AG08395 (cell line): ENCODE results near the gene ADAMTSL1.

ENCODE experiments used
- DNase-seq: peaks from one replicate; pipeline ENCODE4 v3.0.0; 2012; ENCODE audit warnings: mixed read lengths, low spot score

ADAMTSL1 gene, protein sequence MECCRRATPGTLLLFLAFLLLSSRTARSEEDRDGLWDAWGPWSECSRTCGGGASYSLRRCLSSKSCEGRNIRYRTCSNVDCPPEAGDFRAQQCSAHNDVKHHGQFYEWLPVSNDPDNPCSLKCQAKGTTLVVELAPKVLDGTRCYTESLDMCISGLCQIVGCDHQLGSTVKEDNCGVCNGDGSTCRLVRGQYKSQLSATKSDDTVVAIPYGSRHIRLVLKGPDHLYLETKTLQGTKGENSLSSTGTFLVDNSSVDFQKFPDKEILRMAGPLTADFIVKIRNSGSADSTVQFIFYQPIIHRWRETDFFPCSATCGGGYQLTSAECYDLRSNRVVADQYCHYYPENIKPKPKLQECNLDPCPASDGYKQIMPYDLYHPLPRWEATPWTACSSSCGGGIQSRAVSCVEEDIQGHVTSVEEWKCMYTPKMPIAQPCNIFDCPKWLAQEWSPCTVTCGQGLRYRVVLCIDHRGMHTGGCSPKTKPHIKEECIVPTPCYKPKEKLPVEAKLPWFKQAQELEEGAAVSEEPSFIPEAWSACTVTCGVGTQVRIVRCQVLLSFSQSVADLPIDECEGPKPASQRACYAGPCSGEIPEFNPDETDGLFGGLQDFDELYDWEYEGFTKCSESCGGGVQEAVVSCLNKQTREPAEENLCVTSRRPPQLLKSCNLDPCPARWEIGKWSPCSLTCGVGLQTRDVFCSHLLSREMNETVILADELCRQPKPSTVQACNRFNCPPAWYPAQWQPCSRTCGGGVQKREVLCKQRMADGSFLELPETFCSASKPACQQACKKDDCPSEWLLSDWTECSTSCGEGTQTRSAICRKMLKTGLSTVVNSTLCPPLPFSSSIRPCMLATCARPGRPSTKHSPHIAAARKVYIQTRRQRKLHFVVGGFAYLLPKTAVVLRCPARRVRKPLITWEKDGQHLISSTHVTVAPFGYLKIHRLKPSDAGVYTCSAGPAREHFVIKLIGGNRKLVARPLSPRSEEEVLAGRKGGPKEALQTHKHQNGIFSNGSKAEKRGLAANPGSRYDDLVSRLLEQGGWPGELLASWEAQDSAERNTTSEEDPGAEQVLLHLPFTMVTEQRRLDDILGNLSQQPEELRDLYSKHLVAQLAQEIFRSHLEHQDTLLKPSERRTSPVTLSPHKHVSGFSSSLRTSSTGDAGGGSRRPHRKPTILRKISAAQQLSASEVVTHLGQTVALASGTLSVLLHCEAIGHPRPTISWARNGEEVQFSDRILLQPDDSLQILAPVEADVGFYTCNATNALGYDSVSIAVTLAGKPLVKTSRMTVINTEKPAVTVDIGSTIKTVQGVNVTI (N-terminal part only)

DNA sequence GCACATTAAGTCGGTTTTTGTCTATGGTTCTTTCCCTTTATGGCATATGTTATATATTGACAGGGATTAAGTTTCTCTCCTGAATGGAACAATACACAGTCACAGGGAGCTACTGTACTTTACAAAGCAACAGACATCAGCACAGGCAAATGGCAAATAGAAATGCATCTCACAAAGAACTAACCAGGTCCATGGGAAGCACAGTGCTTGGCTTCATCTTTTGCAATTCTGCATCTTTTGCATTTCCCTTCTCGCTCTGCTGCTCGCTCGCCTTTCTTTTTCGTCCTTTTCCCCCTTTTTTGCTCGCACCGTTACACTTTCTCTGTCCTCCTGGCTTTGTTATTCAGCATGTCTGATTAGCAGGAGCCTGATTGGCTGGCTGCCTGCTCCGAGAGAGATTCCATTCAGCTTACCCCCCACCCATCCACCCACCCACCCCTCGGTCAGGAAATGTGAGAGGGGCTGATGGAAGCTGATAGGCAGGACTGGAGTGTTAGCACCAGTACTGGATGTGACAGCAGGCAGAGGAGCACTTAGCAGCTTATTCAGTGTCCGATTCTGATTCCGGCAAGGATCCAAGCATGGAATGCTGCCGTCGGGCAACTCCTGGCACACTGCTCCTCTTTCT, at the start of gene ADAMTSL1:
Gene ADAMTSL1, plus strand, starts transcription at position 502 of the 628 bp plus-strand sequence. Its CDS starts 80 bp downstream, at position 582.
- DNase-seq = peak; percentile 64

DNA sequence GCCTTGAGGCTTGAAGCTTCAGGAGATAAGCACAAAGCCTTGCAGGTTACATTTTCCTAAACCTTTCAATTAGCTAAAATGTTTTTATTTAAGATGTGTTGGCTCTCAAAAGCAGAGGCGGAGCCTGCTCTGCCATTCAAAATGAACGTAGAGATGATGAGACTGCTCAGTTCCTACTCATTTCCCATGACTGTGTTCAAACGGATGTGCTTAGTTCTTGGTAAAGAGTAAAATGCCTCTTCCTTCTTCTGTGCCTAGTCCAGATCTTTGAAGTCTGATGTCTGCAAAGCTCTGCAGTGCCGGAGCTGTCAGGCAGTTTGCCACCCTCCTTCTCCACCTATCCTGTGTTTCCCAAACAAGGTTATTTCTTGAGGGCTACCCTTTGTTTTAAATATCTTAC, 46.3 kb upstream of the ADAMTSL1 start:
- DNase-seq = no peak

DNA sequence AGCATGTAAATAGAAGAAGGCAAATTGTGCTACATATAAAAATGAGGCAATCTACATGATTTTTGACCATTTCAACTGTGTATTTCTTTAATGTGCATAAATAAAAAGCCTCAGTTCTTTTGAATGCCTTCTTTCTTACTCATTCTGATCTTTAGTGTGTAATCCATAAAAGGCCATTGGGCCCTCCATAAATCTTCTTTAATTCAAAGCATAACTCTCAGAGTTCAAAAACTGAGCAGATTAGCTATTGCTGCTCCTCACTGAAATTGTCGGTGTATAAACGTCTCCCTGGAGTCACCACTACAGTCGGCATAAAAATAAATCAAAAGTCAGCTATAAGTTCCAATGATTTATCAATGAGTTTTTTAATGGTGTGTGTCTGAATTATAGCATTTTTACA, 45.3 kb upstream of the ADAMTSL1 start:
- DNase-seq = no peak

DNA sequence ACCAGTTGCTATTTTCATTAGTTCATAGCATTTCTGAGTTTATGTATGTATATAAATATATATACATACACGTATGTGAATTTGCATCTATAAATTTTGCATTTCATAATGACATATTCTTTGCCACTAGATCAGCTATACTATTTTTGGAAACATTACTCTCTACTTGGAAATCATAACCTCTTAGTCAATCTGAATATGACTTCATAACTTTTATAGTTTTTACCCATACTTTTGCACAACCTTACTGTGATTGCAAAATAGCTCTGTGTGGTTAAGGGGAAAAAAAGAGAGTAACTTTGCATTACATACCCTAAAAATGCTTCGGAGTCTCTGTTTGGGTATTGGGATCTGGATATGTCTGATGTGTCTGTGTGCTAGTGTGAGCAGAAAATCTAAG, 44.9 kb upstream of the ADAMTSL1 start:
- no peak for DNase-seq

DNA sequence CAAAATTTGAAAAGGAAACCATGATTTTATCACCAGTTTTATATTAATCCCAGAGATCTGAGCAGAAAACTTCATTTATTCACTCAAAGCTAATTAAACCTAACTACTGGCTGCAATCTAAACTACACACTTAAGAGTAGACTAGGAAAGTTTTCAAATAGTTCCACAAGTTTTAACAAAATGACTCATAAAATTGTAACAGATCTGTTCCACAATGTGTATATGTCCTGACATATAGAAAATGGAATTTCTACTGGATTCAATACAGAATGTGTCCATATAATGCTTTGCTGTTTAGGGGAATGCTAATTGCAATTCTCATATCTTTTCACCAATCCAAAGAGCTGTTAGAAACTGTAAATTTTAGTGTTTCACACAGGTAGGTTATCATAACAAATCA, 40.3 kb upstream of the ADAMTSL1 start:
- no peak for DNase-seq

DNA sequence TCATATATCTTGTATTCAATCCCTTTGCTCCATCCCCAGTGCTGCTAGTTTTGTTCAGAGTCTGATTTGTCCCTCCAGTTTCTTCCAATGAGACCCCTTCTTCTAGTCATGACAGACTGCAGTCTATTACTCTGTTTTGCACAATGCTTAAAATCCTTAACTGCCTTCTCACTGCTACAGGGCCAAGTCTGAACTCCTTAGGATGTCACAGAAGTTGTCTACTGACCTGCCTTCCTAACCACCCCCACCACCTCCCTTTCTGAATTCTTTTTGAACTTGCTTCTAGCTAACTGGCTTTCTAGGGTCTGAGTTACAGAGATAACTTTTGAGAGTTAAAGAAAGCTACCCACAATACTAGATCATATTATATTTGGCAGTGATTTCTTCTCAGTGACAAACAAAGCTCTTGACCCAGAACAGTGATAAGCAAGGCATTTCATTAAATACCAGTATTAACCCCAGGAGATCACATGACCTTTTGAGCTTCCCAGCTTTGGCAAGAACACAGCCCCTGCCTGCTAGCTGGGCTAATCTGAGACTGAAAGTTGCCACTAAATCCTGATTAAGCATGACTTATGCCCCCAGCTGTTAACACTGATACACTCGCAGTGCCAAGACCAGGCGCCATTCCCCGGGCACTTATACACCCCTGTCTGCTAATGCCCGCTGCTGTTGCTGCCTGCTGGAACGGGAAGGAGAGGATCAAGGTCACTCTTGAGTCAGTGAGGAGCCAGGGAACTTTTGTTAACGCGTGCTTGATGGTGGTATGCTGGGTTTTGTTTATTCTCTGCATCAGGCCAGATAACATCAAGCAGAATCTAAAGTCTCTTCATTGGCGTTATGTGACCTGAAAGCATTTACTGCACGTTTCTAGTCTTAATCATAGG, 36.4 kb upstream of the ADAMTSL1 start:
- peak; percentile 5 for DNase-seq

DNA sequence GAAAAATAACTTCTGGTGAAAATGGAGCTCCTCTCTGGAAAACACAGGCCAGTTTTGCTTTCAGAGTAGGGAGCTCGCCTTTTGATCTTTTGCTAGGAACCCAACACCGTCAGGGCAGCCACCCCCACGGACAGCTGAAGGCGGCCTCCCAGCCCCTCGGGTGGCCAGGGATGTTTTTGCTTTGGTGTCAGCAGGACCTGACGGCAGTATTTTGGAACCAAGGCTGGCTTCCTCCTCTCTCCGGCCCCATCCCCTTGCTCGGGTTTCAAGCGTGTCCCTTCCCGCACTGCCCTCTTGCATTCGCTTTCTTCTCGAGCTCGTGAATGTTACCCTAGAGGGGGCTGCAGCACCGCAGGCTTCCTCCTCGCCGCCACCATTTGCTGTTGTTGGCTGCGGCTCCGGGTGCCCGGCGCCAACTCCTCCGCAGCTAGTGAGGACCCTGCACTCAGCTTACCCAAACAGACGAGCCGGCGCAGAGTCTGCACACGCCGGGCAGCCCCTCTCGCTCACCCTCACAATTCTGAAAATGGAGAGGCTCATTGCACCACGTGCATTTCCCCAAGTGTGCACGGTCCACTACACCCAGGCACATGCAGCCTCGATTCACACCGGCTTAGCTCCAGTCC, 35.5 kb upstream of the ADAMTSL1 start:
- peak; percentile 28 for DNase-seq

DNA sequence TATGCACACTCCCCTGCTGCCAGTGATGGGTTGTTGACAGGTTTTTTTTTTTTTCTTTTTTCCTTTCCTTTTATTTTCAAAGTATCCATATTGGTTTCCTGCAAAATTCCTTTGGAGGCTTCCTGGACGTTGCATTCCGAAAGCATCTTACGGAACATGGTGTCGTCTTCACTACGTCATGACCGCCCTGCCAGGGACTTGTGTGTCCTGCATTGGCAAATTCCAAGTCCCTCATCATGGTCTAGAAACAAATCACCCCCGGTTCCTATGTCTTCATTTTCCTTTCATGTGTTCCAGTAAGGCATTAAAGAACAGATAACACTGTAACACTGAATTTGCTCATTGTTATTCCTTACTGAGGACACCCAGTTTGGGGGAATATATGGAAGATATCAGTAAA, 35.0 kb upstream of the ADAMTSL1 start:
- no peak for DNase-seq

DNA sequence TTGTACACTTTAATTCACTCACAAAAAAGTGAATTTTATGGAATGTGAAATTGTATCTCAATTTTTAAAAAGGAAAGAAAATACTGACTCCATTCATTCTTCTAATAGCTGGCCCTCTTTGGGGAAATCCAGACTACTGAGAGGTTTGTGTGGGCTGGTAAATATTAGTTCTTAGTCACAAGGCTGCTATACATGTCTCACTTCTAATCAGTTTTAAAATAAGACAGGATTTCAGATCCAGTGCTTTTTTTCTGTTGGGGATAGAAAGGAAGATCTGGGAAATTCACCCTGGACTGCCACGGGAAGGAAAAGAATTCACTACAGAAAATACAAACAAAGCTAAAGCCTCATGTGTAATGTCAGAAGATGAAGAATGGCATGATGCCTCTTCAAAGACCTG, 32.7 kb upstream of the ADAMTSL1 start:
- DNase-seq = no peak

DNA sequence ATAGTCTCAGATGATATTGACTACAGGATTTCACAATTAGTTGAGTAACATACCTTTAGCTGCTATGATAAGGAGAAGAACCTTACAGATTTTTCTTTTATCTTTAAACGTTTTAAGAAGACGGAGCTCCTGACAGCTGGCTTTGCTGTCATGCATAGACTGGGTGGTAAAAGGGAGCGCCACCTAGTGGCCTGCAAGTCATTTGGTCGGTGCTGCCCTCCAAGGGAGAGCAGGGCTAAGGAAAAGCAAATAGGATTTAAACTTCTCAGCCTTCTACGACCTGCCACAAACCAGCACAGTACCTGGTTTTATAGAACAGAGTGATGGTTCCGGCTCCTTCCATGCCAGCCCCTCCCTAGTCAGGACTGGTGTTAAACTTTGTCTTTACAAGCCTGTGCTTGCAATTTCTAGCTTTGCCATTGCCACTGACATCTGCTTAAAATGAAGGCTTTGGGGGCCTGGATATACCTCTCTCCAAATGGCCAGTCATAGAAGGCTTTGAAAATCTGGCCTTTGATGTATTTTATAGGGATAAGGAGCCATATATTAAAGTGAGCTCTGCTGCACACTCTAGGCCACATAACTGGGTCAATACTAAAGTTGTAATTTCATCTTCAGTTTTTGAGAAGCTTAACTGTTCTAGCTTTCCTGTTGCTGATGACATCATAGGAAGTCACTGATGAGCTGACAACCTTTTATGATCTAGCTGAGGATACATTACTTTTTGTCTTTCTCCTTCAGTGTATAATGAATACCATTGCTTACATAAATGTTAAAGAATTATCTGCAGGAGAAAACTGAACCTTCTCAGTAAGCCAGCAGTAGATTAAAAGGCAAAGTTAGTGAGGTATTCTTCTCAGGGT, 31.1 kb upstream of the ADAMTSL1 start:
- DNase-seq = peak; percentile 80

DNA sequence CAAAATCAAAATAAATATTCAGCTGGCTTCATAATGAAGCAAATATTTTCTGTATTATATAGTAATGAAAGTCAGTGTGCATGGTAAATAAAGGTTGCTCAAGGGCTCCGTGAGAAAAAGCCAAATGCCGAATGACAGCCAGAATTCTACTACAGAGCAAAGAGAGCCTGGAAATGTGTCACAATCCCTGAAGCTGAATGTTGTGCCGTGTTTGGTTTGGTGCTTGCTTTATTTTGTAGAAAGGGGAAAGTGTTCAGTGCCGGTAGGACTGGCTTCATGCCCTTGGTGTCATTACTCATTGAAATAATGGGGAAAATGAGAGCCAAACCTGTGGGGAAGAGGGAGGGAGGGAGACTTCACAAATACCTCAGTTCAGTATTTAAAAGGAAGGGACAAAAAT, 26.8 kb upstream of the ADAMTSL1 start:
- peak; percentile 45 for DNase-seq

DNA sequence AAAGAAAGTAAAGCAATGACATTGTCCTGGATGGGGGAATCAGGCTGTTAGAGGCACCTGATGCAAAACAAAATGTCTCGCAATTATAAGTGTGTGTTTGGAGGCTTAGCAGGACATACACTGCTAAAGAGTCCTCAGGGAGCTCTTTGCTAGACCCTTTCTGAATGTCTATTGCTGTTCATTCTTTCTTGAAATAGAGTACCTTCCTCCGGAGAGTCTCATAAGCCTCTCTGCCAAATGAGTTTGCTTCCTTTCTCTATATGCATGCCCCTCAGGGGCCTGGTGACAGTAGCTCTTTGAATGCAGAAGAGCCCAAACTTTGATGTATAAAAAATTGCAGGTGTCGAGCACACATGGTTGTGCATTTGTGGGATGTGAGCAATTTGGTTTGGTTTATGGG, 26.4 kb upstream of the ADAMTSL1 start:
- DNase-seq = no peak

DNA sequence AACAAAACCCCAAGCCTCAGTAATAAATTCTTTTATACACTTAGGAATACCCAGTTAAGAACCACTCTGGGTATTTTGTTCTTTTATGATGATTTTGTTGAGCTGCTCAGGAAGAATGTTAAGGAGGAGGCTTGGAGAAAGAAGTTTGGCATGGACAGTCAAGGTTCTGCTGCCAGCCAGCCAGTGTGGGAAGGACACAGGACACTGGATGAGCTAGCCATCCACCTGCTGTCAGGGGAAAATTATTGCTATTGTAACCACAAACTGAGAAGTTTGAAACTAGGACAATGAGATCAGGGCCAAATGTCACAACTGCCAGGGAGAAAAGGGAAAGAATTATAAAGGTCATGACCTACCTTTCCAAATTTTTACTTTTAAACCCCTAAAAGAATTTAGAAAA, 25.9 kb upstream of the ADAMTSL1 start:
- no peak for DNase-seq

DNA sequence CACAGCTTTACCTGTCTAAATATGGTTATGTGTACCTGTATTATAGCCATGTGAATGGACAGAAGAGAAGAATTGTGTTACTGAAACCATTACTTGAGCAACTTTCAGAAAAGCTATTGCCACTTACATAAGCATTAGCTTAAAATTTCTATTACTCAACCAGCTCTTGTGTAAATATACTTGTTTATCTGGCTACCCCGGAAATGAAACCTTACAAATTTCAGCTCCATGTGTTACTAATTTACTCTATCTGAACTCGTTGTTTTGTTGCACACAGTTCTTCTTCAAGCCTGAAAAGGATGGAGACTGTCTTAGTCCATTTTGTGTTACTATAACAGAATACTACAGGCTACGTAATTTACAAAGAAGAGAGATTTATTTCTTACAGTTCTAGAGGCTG, 22.5 kb upstream of the ADAMTSL1 start:
- peak; percentile 35 for DNase-seq

DNA sequence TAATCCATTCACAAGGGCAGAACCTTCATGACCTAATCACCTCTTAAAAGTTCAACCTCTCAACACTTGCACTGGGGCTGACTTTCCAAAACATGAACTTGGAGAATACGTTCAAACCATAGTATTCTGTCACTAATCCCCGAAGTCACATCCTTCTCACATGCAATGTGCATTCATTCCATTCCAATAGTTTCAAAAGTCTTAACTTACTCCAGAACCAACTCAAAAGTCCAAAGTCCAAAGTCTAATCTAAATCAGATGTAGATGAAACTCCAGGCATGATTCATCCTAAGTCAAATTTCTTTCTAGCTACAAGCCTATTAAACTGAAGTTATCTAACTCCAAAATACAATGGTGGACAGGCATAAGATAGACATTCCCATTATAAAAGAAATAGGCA, 21.7 kb upstream of the ADAMTSL1 start:
- DNase-seq = peak; percentile 31

DNA sequence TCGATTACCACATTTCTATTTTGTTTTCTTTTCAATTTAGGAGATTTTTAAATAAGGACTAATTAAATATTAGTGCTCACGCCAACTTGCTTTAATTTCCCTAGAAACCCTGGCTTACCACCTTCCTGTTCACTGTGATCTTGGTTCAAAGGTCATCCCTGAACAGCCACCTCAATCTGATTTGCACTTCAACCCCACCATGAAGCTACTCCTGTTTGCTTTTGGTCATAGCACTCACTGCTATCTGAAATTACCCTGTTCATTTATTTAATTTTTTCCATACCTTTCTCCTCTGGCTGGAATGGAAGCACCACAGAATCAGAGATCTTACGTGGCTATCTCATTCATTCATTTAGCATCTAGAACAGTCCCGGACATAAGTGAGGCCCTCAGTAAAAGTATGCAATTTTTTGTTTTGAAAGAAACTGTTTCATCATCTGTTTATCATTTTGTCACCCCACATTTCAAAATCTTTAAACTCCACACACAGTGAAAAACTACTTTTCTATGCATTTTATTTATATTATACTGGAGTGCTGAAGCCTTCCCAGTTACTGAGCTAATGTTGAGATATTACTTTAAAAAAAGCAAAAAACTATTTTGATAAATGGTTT, 17.2 kb upstream of the ADAMTSL1 start:
- DNase-seq = no peak

DNA sequence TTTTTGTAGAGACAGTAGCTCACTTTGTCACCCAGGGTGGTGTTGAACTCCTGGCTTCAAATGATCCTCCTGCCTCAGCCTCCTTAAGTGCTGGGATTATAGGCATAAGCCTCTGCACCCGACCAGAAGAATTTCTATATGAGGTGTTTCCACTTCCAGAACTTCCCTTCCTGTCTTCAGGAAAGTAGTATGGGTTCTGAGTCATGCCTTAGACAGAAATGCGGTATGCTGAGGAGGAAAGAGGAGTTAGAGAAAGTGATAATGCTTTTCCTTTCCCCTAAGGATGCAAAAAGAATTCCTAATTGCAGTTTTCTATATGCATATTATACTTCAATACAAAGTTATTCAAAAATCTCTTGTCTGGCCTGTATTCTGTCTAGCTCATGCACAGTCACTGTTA, 16.4 kb upstream of the ADAMTSL1 start:
- no peak for DNase-seq

DNA sequence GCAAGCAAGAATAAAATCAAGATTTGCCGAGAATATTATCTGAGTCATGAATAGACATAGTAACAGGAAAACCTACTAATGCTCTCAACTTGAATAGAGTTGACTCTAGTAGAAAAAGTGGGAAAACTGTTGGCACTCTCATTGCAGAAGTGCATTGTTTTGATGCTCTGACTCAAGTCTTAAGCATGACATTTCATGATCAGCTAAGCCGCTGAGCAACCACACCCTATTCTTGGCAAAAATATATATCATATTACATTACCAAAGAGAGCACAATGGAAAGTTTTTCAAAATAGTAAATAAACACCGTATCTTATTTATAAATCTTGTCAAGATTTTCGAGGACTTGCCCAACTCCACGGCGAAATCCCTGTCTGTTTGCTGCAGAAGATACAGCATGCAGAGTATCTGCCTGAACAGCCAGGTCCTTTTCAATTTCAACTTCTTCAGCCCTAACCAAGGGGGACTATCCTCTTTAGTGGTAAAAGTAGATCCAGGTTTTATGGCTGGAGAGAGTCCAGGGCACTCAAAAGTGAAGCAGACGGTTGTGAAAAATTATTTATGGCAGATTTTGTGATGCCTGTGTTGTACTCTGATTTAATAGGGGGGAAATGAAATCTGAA, 13.9 kb upstream of the ADAMTSL1 start:
- DNase-seq = peak; percentile 84
